Measurements from ENCODE around the gene MALRD1.

- TF ChIP-seq CTCF (conservative IDR thresholded peaks at IDR 0.05 in 1 of 2, IDR thresholded peaks at IDR 0.05 in 1 of 2; ENCODE audit: extremely low read depth in 1 of 2, insufficient read depth in 1 of 2, low read depth in 1 of 2, low read length in 2 of 2) (no peak), EZH2 (IDR thresholded peaks at IDR 0.05; ENCODE audit: borderline replicate concordance, low read length) (no peak)
Measured at GRCh38 chr10:19107406-19107805, 58.8 kb downstream of the MALRD1 start.
